Measurements from ENCODE around the gene RFX2.
"Not testable (repeated sequence)": the region's sequence is repeated elsewhere in the genome, so short reads cannot be mapped to it uniquely, and the experiment has no call there.

The RFX2 gene

GRCh38 chr19:5967571-5967970, 142.7 kb downstream of the RFX2 start:
- Histone ChIP-seq H3K4me3 (ENCODE audit: low read length) (no peak overlapping the region), H3K27me3 (ENCODE audit: control insufficient read depth, insufficient read depth, low read length) (no peaks in the 10 kb centered on the region), H3K9me3 (ENCODE audit: control insufficient read depth, low read depth, low read length) (no peaks in the 10 kb centered on the region), H3K4me1 (ENCODE audit: control insufficient read depth, low read depth, low read length) (peaks cover 14% of the 10 kb centered on the region), H3K9ac (ENCODE audit: low read length) (no peak overlapping the region), H3K27ac (ENCODE audit: low read length) (no peak overlapping the region), H3K36me3 (ENCODE audit: control insufficient read depth, low read depth, low read length) (no peaks in the 10 kb centered on the region)

- H3K4me1 ChIP-seq (ENCODE audit: control insufficient read depth, low read depth, low read length): peaks cover 18% of the 10 kb centered on the region
- H3K9ac ChIP-seq (ENCODE audit: low read length): no peak overlapping the region
- H3K27ac ChIP-seq (ENCODE audit: low read length): no peak overlapping the region
- no peaks in the 10 kb centered on the region for H3K36me3 ChIP-seq (ENCODE audit: control insufficient read depth, low read depth, low read length)
- H3K27me3 ChIP-seq (ENCODE audit: control insufficient read depth, insufficient read depth, low read length): no peaks in the 10 kb centered on the region
- no peaks in the 10 kb centered on the region for H3K9me3 ChIP-seq (ENCODE audit: control insufficient read depth, low read depth, low read length)
- no peak overlapping the region for H3K4me3 ChIP-seq (ENCODE audit: low read length)
Observed at GRCh38 chr19:5966941-5967340, 143.4 kb downstream of the RFX2 start.

DNA sequence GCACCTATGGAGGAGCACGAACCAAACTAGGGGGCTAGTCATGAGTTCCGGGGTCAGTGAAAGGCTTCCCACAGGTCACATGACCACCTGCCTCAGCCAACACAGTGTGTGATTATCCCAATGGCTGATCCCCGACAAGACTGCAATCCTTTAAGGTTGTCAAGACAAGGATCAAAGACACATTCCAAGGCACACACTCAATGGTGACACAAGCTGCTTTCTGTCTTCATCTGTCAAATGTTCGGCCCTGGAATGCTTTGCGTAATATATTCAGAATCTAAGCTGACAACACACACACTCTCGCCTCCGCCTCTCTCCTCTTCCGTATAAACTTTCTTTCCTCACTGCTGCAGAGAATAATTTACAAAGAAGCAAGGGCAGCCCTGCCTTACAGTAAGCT, 144.1 kb downstream of the RFX2 start:
- H3K27ac ChIP-seq (ENCODE audit: low read length): no peak overlapping the region
- no peak overlapping the region for H3K9ac ChIP-seq (ENCODE audit: low read length)
- no peaks in the 10 kb centered on the region for H3K27me3 ChIP-seq (ENCODE audit: control insufficient read depth, insufficient read depth, low read length)
- H3K9me3 ChIP-seq (ENCODE audit: control insufficient read depth, low read depth, low read length): no peaks in the 10 kb centered on the region
- H3K4me3 ChIP-seq (ENCODE audit: low read length): no peak overlapping the region
- peaks cover 18% of the 10 kb centered on the region for H3K4me1 ChIP-seq (ENCODE audit: control insufficient read depth, low read depth, low read length)
- H3K36me3 ChIP-seq (ENCODE audit: control insufficient read depth, low read depth, low read length): no peaks in the 10 kb centered on the region

DNA sequence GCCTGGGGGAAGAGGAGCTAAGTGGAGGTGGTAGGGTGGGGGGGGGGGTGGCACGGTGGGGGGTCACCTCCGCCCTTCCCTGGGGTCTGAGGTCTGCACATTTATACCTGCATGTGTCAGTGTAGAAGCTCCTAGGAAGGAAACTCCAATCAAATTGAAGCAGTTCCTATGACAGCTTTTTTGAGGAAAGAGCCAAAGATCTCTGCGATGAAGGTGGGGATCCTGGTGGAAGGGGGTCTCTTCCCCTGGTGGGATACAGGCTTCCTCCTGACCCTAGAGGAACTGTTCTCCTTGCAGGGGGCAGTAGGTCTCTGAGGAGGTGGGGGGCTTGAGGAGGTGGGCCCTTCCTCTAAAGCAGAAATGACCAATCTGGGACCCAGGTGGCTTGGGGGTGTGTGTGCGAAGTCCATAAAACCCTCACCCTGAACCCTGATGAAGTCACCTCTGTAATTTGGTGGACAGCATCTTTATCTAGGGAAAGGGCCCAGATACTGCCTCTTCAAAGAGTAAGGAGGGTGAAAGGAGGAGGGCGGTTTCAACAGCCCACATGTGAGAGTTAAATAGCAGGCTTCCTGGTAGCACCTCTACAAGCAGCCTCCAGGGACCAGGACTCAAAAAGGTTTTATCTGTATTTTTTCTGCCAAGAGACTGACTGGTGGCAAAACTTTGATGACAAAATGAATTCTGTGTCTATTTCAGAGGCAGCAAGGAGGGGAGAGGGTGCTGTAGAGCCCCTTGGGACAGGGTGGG, 145.3 kb downstream of the RFX2 start:
- Histone ChIP-seq H3K36me3 (ENCODE audit: control insufficient read depth, low read depth, low read length) (no peaks in the 10 kb centered on the region), H3K9ac (ENCODE audit: low read length) (no peak overlapping the region), H3K4me1 (ENCODE audit: control insufficient read depth, low read depth, low read length) (peaks cover 18% of the 10 kb centered on the region), H3K27me3 (ENCODE audit: control insufficient read depth, insufficient read depth, low read length) (no peaks in the 10 kb centered on the region), H3K4me3 (ENCODE audit: low read length) (no peak overlapping the region), H3K27ac (ENCODE audit: low read length) (no peak overlapping the region), H3K9me3 (ENCODE audit: control insufficient read depth, low read depth, low read length) (no peaks in the 10 kb centered on the region)

- H3K9ac ChIP-seq (ENCODE audit: low read length): no peak overlapping the region
- no peak overlapping the region for H3K4me3 ChIP-seq (ENCODE audit: low read length)
- no peaks in the 10 kb centered on the region for H3K36me3 ChIP-seq (ENCODE audit: control insufficient read depth, low read depth, low read length)
- peaks cover 17% of the 10 kb centered on the region for H3K4me1 ChIP-seq (ENCODE audit: control insufficient read depth, low read depth, low read length)
- H3K27me3 ChIP-seq (ENCODE audit: control insufficient read depth, insufficient read depth, low read length): no peaks in the 10 kb centered on the region
- no peak overlapping the region for H3K27ac ChIP-seq (ENCODE audit: low read length)
- no peaks in the 10 kb centered on the region for H3K9me3 ChIP-seq (ENCODE audit: control insufficient read depth, low read depth, low read length)
Observed at GRCh38 chr19:5963855-5964254, 146.4 kb downstream of the RFX2 start.

DNA sequence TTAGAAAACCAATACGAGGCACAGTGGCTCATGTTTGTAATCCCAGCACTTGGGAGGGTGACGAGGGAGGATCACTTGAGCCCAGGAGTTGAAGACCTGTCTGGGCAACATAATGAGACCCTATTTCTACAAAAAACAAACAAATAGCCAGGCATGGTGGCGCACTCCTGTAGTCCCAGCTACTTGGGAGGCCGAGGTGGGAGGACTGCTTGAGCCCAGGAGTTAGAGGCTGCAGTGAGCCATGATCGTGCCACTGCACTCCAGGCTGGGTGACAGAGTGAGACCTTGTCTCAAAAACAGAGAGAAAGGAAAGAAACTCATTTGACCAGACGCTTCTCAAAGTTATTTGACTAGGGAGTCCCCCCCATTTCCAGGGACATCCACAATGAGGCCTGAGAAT, 147.0 kb downstream of the RFX2 start:
- peaks cover 11% of the 10 kb centered on the region for H3K4me1 ChIP-seq (ENCODE audit: control insufficient read depth, low read depth, low read length)
- not testable (repeated sequence) for H3K9me3 ChIP-seq (ENCODE audit: control insufficient read depth, low read depth, low read length); H3K4me3 ChIP-seq (ENCODE audit: low read length); H3K36me3 ChIP-seq (ENCODE audit: control insufficient read depth, low read depth, low read length); H3K9ac ChIP-seq (ENCODE audit: low read length); H3K27me3 ChIP-seq (ENCODE audit: control insufficient read depth, insufficient read depth, low read length); H3K27ac ChIP-seq (ENCODE audit: low read length)

DNA sequence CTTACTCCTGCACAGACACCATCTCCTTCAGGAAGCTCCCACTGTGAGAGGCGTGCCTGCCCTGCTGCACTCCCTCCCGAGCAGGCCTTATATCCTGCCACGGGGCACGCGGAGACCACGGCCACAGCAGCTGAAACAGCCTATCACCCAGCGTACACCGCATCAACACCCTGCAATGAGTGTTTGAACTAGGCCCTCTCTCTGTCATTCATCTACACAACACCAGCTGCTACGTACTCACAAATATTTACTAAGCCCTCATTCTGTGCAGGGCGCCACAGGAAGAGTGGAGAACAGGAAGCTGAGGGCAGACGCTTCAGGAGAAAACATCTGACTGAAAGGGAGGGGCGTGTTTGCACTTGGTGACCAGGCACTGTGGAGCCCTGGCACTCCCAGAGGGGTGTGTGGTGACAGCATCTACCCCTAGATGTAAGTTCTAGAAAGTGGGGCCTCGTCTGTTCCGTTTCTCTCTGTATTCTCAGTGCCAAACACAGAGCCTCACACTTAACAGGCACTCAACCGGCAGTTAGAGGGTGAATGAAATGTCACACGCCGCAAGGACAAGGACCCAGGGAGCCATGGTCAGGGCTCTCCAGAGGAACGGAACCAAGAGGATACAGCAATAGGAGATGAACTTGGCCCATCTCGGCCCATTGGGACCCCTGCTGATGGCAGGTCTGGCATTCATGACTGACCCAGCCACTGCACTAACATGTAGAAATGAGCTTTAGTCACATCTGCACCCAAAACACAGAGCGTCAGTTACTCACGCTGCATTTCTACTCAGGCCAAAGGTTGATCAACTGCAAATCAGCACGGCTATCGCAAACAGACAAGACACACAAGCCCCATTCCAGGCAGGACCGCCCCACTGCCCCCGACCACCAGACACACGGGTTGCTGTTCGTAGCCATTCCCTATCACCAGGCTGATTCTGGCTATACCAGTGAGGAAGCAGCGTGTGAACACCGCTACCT, 148.0 kb downstream of the RFX2 start:
- H3K4me3 ChIP-seq (ENCODE audit: low read length): no peak overlapping the region
- no peaks in the 10 kb centered on the region for H3K9me3 ChIP-seq (ENCODE audit: control insufficient read depth, low read depth, low read length)
- H3K27me3 ChIP-seq (ENCODE audit: control insufficient read depth, insufficient read depth, low read length): no peaks in the 10 kb centered on the region
- no peak overlapping the region for H3K9ac ChIP-seq (ENCODE audit: low read length)
- H3K36me3 ChIP-seq (ENCODE audit: control insufficient read depth, low read depth, low read length): no peaks in the 10 kb centered on the region
- no peak overlapping the region for H3K27ac ChIP-seq (ENCODE audit: low read length)
- H3K4me1 ChIP-seq (ENCODE audit: control insufficient read depth, low read depth, low read length): peaks cover 7% of the 10 kb centered on the region

DNA sequence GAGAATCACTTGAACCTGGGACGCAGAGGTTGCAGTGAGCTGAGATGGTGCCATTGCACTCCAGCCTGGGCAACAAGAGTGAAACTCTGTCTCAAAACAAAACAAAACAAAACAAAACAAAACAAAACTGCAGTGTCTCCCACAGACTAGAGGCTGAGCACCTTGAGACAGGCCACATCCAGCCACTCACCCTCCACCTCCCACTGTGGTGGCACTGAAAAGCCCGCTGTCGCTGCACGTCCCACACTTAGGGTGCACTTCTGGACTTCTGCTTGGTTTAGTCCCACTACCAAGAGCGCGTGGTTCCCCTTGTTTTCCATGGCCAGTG, 148.7 kb downstream of the RFX2 start:
- H3K36me3 ChIP-seq (ENCODE audit: control insufficient read depth, low read depth, low read length); H3K27ac ChIP-seq (ENCODE audit: low read length); H3K27me3 ChIP-seq (ENCODE audit: control insufficient read depth, insufficient read depth, low read length); H3K4me3 ChIP-seq (ENCODE audit: low read length); H3K9me3 ChIP-seq (ENCODE audit: control insufficient read depth, low read depth, low read length); H3K9ac ChIP-seq (ENCODE audit: low read length); H3K4me1 ChIP-seq (ENCODE audit: control insufficient read depth, low read depth, low read length): not testable (repeated sequence)

GRCh38 chr19:5960005-5961001, 150.0 kb downstream of the RFX2 start:
- Histone ChIP-seq H3K9ac (ENCODE audit: low read length) (no peak overlapping the region), H3K27me3 (ENCODE audit: control insufficient read depth, insufficient read depth, low read length) (no peaks in the 10 kb centered on the region), H3K9me3 (ENCODE audit: control insufficient read depth, low read depth, low read length) (no peaks in the 10 kb centered on the region), H3K4me1 (ENCODE audit: control insufficient read depth, low read depth, low read length) (peaks cover 7% of the 10 kb centered on the region), H3K27ac (ENCODE audit: low read length) (no peak overlapping the region), H3K36me3 (ENCODE audit: control insufficient read depth, low read depth, low read length) (no peaks in the 10 kb centered on the region), H3K4me3 (ENCODE audit: low read length) (no peak overlapping the region)

DNA sequence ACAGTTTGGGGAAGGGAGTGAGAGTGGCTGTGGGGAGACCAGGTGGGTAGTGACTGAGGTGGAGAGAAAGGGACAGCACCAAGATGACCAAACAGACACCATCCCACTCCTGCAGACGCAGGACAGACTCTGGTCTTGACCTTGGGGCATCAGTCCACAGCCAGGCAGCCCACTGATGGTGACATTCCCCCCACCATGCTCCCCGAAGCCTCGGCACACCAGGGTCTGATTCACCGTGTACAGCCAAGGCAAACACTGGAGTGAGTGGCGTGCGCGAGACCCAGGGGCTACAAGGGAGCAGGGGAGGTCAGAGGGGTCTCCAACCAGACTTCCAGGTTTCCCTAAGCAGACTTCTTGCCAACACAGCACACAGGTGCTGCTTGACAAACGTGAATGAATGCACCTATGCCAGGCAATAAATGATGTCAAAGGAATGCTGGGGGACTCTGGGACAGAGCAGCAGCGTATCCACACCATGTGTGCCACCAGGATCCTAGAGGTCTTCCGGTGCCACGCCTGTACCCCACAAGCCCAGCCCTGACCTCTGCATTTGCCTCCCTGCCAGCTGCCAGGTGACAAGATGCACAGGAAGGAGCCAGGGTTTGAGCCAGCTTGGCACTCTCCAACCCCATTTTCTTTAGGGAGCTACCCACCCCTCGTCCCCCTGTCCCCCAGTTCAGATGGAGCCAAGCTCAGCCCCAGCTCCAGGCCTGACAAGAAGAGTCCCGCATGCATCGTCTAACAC, 150.9 kb downstream of the RFX2 start:
- no peaks in the 10 kb centered on the region for H3K36me3 ChIP-seq (ENCODE audit: control insufficient read depth, low read depth, low read length)
- no peaks in the 10 kb centered on the region for H3K9me3 ChIP-seq (ENCODE audit: control insufficient read depth, low read depth, low read length)
- no peak overlapping the region for H3K9ac ChIP-seq (ENCODE audit: low read length)
- peaks cover 11% of the 10 kb centered on the region for H3K4me1 ChIP-seq (ENCODE audit: control insufficient read depth, low read depth, low read length)
- H3K27ac ChIP-seq (ENCODE audit: low read length): no peak overlapping the region
- no peak overlapping the region for H3K4me3 ChIP-seq (ENCODE audit: low read length)
- H3K27me3 ChIP-seq (ENCODE audit: control insufficient read depth, insufficient read depth, low read length): no peaks in the 10 kb centered on the region

GRCh38 chr19:5958851-5959122, 151.5 kb downstream of the RFX2 start:
- H3K36me3 ChIP-seq (ENCODE audit: control insufficient read depth, low read depth, low read length): no peaks in the 10 kb centered on the region
- H3K4me3 ChIP-seq (ENCODE audit: low read length): no peak overlapping the region
- no peak overlapping the region for H3K27ac ChIP-seq (ENCODE audit: low read length)
- no peak overlapping the region for H3K9ac ChIP-seq (ENCODE audit: low read length)
- no peaks in the 10 kb centered on the region for H3K9me3 ChIP-seq (ENCODE audit: control insufficient read depth, low read depth, low read length)
- H3K4me1 ChIP-seq (ENCODE audit: control insufficient read depth, low read depth, low read length): peaks cover 17% of the 10 kb centered on the region
- H3K27me3 ChIP-seq (ENCODE audit: control insufficient read depth, insufficient read depth, low read length): no peaks in the 10 kb centered on the region
